HepG2 (cell line): ENCODE measurements around the gene COL18A1. TPM values are rescaled to one million over a fixed set of nuclear protein-coding genes. Genes with fewer than 3 reads are reported as not detected.

Source experiments
- ATAC-seq: fragments of 200-7000 bp; cut with Tn5 transposase; 3 replicates; pipeline ENCODE4 v1.9.1; 2020; ENCODE audit warnings: mild to moderate bottlenecking, moderate library complexity
- BruUV-seq: library from RNA; stranded (reverse); fragments of 400-500 nt; replicated peaks from 2 replicates; lab custom pipeline; 2021; lab: Mats Ljungman, UMichigan
- CTCF ChIA-PET: fragments of 300-600 bp; formaldehyde crosslinking; extraction: SDS; loops from one replicate; lab custom pipeline; 2021; ENCODE audit warnings: low total read pairs, inconsistent platforms, low intra/inter-chr PET ratio; lab: Yijun Ruan, JAX
- POLR2A ChIA-PET: fragments of 350-600 bp; sonication (Branson Sonifier 250); formaldehyde crosslinking; loops from one replicate; lab custom pipeline; 2020; ENCODE audit warnings: antibody characterized with exemption, inconsistent platforms; lab: Yijun Ruan, JAX
- DNase-seq: peaks from one replicate; pipeline ENCODE4 v3.0.0-alpha.2; 2015; ENCODE audit warnings: low spot score
- FAIRE-seq: peaks from 3 replicates; lab custom pipeline; 2011; peaks lifted over from hg19 to GRCh38; lab: Jason Lieb, UNC
- H2AFZ ChIP-seq: one replicate; pipeline ENCODE4 v1.6.1; 2011; ENCODE audit warnings: low read length, inconsistent platforms
- H3K27ac ChIP-seq: fragments of 300-600 bp; 3 replicates; pipeline ENCODE4 v1.8.0; 2011; ENCODE audit warnings: mixed run types, mild to moderate bottlenecking, mixed read lengths, low read length, inconsistent platforms; ENCODE audit not compliant: insufficient read depth; ENCODE audit errors: extremely low read length
- H3K27me3 ChIP-seq, 2 experiments: fragments of 200-600 bp in 1 of 2; 2 replicates in 1 of 2; 3 replicates in 1 of 2; pipeline versions ENCODE4 v1.6.0 to v1.8.0; 2011; ENCODE audit warnings: low read length in 2 of 2, mild to moderate bottlenecking in 2 of 2, moderate library complexity in 2 of 2, inconsistent platforms in 1 of 2; ENCODE audit not compliant: insufficient read depth in 2 of 2, control insufficient read depth in 1 of 2
- H3K36me3 ChIP-seq, 2 experiments: fragments of 200-600 bp in 1 of 2; replicated peaks in 1 of 2; 2 replicates in 1 of 2; 3 replicates in 1 of 2; pipeline versions ENCODE4 v1.5.1 to v1.8.0; 2011; ENCODE audit warnings: low read length in 2 of 2, inconsistent platforms in 1 of 2; ENCODE audit not compliant: insufficient read depth in 2 of 2, control insufficient read depth in 1 of 2
- H3K4me1 ChIP-seq: 2 replicates; pipeline ENCODE4 v1.5.1; 2012; ENCODE audit warnings: low read length, inconsistent platforms; ENCODE audit not compliant: insufficient read depth
- H3K4me2 ChIP-seq: 2 replicates; pipeline ENCODE4 v1.6.0; 2011; ENCODE audit warnings: low read depth, low read length, inconsistent platforms
- H3K4me3 ChIP-seq, 3 experiments: fragments of 200-600 bp in 1 of 3; sonication (generic), shearing (Covaris generic) in 1 of 3; replicated peaks in 1 of 3; 2 replicates each; pipeline ENCODE4 v1.5.1; 2011 to 2016; ENCODE audit warnings: low read length in 3 of 3, inconsistent platforms in 2 of 3, low read depth in 2 of 3, mild to moderate bottlenecking in 2 of 3, control low read depth in 1 of 3, mixed read lengths in 1 of 3; ENCODE audit not compliant: insufficient read depth in 1 of 3
- H3K79me2 ChIP-seq: one replicate; pipeline ENCODE4 v1.6.1; 2011; ENCODE audit warnings: low read length, inconsistent platforms; ENCODE audit not compliant: insufficient read depth
- H3K9ac ChIP-seq: 2 replicates; pipeline ENCODE4 v1.6.0; 2011; ENCODE audit warnings: mild to moderate bottlenecking, low read depth, low read length, inconsistent platforms; ENCODE audit not compliant: insufficient read depth
- H3K9me3 ChIP-seq: 2 replicates; pipeline ENCODE4 v1.5.1; 2012; ENCODE audit warnings: mild to moderate bottlenecking, low read length
- H4K20me1 ChIP-seq: 2 replicates; pipeline ENCODE4 v1.6.0; 2011; ENCODE audit warnings: inconsistent platforms, mild to moderate bottlenecking, low read length, moderate library complexity; ENCODE audit not compliant: insufficient read depth
- DNMT3B ChIP-seq: conservative IDR thresholded peaks from 2 replicates; pipeline ENCODE4 v1.6.1; 2016; ENCODE audit warnings: missing biosample characterization, control low read depth
- DR1 ChIP-seq: sonication (generic); formaldehyde crosslinking; IDR thresholded peaks from 2 replicates; pipeline ENCODE4 v1.8.0; 2021; ENCODE audit warnings: mild to moderate bottlenecking, missing genetic modification reagents, inconsistent platforms
- ESRRA ChIP-seq: sonication (generic); formaldehyde crosslinking; IDR thresholded peaks from 2 replicates; pipeline ENCODE4 v1.5.1; 2020; ENCODE audit warnings: mild to moderate bottlenecking, low read depth, missing genetic modification reagents
- MEIS1 ChIP-seq: sonication (generic); formaldehyde crosslinking; IDR thresholded peaks from 2 replicates; pipeline ENCODE4 v1.9.0; 2021; ENCODE audit warnings: mild to moderate bottlenecking, missing genetic modification reagents, moderate library complexity, borderline replicate concordance
- SYNCRIP ChIP-seq: fragments of 200-400 bp; formaldehyde crosslinking; IDR thresholded peaks from 2 replicates; pipeline ENCODE4 v1.6.1; 2018; ENCODE audit warnings: mild to moderate bottlenecking, low read depth, low read length; ENCODE audit not compliant: insufficient read depth
- TCF7L2 ChIP-seq: IDR thresholded peaks from 2 replicates; pipeline ENCODE4 v1.6.1; 2011; ENCODE audit warnings: mild to moderate bottlenecking, low read depth, low read length, moderate library complexity
- ZNF605 ChIP-seq: sonication (generic); formaldehyde crosslinking; IDR thresholded peaks from 2 replicates; pipeline ENCODE4 v1.8.0; 2022; ENCODE audit warnings: mild to moderate bottlenecking, missing genetic modification reagents
- WGBS: methylation state at CpG from one replicate; pipeline ENCODE4 v1.1.6; 2017; ENCODE audit warnings: low lambda C conversion rate; 5-methylcytosine and 5-hydroxymethylcytosine counted together
- in situ Hi-C: cut with HindIII; loops from 2 replicates; pipeline ENCODE4 v1.10.0; 2017; ENCODE audit warnings: low pct_unique_long_range_greater_than_20kb; ENCODE audit not compliant: extremely low pct_ligation_motif_present
- intact Hi-C: fragments of 100-400 bp; cut with micrococcal nuclease; formaldehyde crosslinking; loops from one replicate; pipeline ENCODE4 v1.10.0; 2022; ENCODE audit not compliant: unreplicated experiment
- polyA plus RNA-seq, 8 experiments: library from polyadenylated mRNA; depleted of rRNA in 3 of 8; stranded (reverse) in 7 of 8; unstranded in 1 of 8; fragments of >200 nt; fragmentation: Illumina TruSeq in 4 of 8; extraction: Trizol in 4 of 8; gene quantifications; 2 replicates each; pipeline versions ENCODE4 v1.2.1 to v1.2.3, GENCODE V29; 2011 to 2016; ENCODE audit warnings: low read depth in 4 of 8, missing spikeins in 1 of 8, mixed read lengths in 1 of 8; ENCODE audit not compliant: insufficient read depth in 1 of 8
- total RNA-seq, 5 experiments: library from RNA; depleted of rRNA; stranded (reverse); fragments of >200 nt; fragmentation: Illumina TruSeq; extraction: Trizol; gene quantifications; 2 replicates each; pipeline ENCODE4 v1.2.3, GENCODE V29; 2016; ENCODE audit warnings: low read depth in 1 of 5
- TF ChIP-seq, protein P1 (sequence below): sonication (generic); formaldehyde crosslinking; IDR thresholded peaks from 2 replicates; pipeline ENCODE4 v1.9.0; 2021; ENCODE audit warnings: missing genetic modification reagents, borderline replicate concordance
- TF ChIP-seq, protein P2 (sequence below): IDR thresholded peaks from 2 replicates; pipeline ENCODE4 v1.6.1; 2016; ENCODE audit warnings: low read depth
- TF ChIP-seq, protein P3 (sequence below): IDR thresholded peaks from 2 replicates; pipeline ENCODE4 v1.4.0; 2020; ENCODE audit warnings: mild to moderate bottlenecking, missing genetic modification reagents
- TF ChIP-seq, protein P4 (sequence below): sonication (generic); formaldehyde crosslinking; IDR thresholded peaks from 2 replicates; pipeline ENCODE4 v1.8.1; 2023; ENCODE audit warnings: missing genetic modification reagents, inconsistent platforms, borderline replicate concordance

The COL18A1 gene
- total and polyA plus RNA-seq, 2 of the 13 experiments (the other 11 are each of a cell fraction or from before 2014, with no cell fraction given) = 79.0 to 102 TPM

DNA sequence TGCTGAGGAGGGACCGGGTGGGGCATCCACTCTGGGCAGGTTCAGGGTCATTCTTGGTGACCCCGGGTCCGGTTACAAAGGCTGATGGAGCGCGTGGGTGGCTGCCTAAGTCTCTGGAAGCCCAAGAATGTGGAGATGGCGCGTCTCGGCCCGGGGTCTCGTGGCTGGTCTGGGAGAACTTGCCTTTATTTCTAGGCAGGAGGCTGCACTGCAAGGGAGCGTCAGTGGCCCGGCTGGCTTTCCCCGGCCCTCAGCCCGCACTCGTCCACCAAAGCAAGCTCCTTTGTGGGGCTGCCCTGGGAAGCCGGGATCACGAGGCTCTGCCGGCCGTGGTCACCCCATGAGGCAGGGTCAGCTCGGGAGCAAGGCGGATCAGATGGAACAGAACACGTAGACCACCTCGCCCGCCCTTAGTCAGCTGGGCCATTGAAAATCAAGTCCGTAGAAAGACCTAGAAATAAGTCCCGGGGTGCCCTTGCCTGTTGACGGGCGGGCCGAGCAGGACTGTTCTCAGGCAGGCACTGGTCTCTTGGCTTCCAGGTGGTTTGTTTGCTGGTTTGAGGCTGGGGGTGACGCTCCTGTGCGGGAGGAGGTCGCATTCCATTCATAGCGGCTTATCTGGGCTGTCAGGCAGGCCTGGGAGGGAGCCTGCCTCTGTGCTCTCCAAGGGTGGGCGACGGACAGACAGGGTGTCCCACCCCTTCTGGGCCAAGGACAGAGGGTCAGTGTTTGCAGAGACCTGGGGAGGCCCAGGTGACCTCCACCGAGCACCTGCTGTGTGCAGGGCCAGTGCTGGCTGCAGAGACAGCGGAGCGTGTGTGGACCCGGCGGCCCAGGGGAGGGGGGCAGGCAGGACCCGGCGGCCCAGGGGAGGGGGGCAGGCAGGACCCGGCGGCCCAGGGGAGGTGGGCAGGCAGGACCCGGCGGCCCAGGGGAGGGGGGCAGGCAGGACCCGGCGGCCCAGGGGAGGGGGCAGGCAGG, 25.8 kb downstream of the COL18A1 start:
- H3K79me2 ChIP-seq = peaks cover 62% of the 10 kb centered on the region
- ChIA-PET POLR2A (interaction anchor here (0.7 to 3.4 kb wide), 13 partner anchors 8 to 143 kb away, joined by 3 to 24 read pairs (median 5); partner anchors contain the start of gene POFUT2), CTCF (no interaction called here)
- peaks cover 25% of the 10 kb centered on the region; the same call in 1 of the 2 replicates for H4K20me1 ChIP-seq
- H2AFZ ChIP-seq = no peak overlapping the region
- TSS peak; percentile 93 for BruUV-seq
- DNase-seq (peak; percentile 95), ATAC-seq (peak; percentile 72), FAIRE-seq (peak; percentile 91)
- H3K9ac ChIP-seq = peak overlapping the region; percentile 67
- WGBS = 0% methylated on average over 8 of the region's 48 CpGs
- peak overlapping the region; percentile 89 for H3K27ac ChIP-seq
- H3K4me2 ChIP-seq = peak overlapping the region; percentile 82
- in situ Hi-C loops (no loop called here), intact Hi-C loops (no loop called here)
- peaks cover 3 to 4% of the 10 kb centered on the region in 2 experiments; a peak in 2 of 5 replicates for H3K36me3 ChIP-seq
- H3K9me3 ChIP-seq = no peaks in the 10 kb centered on the region
- H3K4me3 ChIP-seq = peak overlapping the region in 2 of 3 experiments; percentile 26 to 59; a peak in 4 of 6 replicates
- no peaks in the 10 kb centered on the region for H3K27me3 ChIP-seq
- H3K4me1 ChIP-seq = peaks cover 92% of the 10 kb centered on the region
- TF ChIP-seq, protein P1, sequence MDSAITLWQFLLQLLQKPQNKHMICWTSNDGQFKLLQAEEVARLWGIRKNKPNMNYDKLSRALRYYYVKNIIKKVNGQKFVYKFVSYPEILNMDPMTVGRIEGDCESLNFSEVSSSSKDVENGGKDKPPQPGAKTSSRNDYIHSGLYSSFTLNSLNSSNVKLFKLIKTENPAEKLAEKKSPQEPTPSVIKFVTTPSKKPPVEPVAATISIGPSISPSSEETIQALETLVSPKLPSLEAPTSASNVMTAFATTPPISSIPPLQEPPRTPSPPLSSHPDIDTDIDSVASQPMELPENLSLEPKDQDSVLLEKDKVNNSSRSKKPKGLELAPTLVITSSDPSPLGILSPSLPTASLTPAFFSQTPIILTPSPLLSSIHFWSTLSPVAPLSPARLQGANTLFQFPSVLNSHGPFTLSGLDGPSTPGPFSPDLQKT = no peak
- TF ChIP-seq MEIS1 = peak; percentile 97
- TF ChIP-seq, protein P2, sequence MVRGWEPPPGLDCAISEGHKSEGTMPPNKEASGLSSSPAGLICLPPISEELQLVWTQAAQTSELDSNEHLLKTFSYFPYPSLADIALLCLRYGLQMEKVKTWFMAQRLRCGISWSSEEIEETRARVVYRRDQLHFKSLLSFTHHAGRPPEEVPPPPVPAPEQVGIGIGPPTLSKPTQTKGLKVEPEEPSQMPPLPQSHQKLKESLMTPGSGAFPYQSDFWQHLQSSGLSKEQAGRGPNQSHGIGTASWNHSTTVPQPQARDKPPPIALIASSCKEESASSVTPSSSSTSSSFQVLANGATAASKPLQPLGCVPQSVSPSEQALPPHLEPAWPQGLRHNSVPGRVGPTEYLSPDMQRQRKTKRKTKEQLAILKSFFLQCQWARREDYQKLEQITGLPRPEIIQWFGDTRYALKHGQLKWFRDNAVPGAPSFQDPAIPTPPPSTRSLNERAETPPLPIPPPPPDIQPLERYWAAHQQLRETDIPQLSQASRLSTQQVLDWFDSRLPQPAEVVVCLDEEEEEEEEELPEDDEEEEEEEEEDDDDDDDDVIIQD (CRISPR knock-in tag) = 0 out of 2 replicates have a peak, but pooled peaks have one; percentile 24
- TF ChIP-seq, protein P3, sequence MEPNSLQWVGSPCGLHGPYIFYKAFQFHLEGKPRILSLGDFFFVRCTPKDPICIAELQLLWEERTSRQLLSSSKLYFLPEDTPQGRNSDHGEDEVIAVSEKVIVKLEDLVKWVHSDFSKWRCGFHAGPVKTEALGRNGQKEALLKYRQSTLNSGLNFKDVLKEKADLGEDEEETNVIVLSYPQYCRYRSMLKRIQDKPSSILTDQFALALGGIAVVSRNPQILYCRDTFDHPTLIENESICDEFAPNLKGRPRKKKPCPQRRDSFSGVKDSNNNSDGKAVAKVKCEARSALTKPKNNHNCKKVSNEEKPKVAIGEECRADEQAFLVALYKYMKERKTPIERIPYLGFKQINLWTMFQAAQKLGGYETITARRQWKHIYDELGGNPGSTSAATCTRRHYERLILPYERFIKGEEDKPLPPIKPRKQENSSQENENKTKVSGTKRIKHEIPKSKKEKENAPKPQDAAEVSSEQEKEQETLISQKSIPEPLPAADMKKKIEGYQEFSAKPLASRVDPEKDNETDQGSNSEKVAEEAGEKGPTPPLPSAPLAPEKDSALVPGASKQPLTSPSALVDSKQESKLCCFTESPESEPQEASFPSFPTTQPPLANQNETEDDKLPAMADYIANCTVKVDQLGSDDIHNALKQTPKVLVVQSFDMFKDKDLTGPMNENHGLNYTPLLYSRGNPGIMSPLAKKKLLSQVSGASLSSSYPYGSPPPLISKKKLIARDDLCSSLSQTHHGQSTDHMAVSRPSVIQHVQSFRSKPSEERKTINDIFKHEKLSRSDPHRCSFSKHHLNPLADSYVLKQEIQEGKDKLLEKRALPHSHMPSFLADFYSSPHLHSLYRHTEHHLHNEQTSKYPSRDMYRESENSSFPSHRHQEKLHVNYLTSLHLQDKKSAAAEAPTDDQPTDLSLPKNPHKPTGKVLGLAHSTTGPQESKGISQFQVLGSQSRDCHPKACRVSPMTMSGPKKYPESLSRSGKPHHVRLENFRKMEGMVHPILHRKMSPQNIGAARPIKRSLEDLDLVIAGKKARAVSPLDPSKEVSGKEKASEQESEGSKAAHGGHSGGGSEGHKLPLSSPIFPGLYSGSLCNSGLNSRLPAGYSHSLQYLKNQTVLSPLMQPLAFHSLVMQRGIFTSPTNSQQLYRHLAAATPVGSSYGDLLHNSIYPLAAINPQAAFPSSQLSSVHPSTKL (CRISPR knock-in tag) = peak; percentile 80
- peak; percentile 97 for TF ChIP-seq ESRRA (CRISPR knock-in tag)
- peak; percentile 59 for TF ChIP-seq DR1 (CRISPR knock-in tag)
- TF ChIP-seq TCF7L2 = no peak
- 0 out of 2 replicates have a peak, but pooled peaks have one; percentile 41 for TF ChIP-seq ZNF605
- TF ChIP-seq, protein P4, sequence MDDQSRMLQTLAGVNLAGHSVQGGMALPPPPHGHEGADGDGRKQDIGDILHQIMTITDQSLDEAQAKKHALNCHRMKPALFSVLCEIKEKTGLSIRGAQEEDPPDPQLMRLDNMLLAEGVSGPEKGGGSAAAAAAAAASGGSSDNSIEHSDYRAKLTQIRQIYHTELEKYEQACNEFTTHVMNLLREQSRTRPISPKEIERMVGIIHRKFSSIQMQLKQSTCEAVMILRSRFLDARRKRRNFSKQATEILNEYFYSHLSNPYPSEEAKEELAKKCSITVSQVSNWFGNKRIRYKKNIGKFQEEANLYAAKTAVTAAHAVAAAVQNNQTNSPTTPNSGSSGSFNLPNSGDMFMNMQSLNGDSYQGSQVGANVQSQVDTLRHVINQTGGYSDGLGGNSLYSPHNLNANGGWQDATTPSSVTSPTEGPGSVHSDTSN (CRISPR knock-in tag) = no peak
- TF ChIP-seq SYNCRIP = no peak
- no peak for TF ChIP-seq DNMT3B
